Measurements from ENCODE around the gene CAPN14.

Gene CAPN14

DNA sequence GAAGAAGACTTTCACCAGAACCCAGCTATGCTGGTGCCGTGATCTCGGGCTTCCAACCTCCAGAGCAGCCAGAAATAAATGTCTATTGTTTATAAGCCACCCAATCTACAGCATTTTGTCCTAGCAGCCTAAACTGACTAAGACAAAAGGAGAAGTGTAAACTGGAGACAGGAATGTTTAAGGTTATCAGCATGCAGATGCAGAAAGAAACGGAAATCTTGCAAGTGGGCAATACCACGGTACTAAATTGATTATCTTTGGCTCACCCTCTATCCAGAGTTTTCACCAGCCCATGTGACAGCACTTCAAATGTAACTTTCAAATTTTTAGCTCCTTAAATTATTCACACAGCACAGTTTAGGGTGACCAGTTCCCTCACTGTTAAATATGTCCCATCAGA lies 5.7 kb upstream of the CAPN14 start:
- TF ChIP-seq ZNF274 (IDR thresholded peaks at IDR 0.05; ENCODE audit: low read depth, low read length) = no peak
- no peak overlapping the region for H3K4me3 ChIP-seq (ENCODE audit: low read length)

DNA sequence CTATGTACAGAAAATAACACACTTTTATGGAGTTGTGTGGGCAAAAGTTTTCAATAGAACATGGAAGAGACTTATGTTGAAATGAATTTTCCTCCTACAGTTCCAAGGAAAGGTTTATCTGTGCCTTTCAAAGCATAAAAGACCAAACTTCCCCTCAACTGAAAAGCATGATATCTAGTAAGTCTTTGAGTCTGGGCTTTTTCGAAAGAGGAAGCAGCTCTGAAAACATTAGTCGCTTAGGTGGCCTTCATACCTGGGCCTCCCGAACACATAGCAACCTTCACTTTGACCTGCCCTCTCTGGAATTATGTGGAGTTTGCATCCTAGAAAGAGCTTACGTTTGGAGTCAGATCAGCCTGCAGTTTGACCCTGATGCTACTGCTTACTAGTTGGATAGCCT lies 4.8 kb upstream of the CAPN14 start:
- no peak for TF ChIP-seq ZNF274 (IDR thresholded peaks at IDR 0.05; ENCODE audit: low read depth, low read length)
- no peak overlapping the region for H3K4me3 ChIP-seq (ENCODE audit: low read length)

DNA sequence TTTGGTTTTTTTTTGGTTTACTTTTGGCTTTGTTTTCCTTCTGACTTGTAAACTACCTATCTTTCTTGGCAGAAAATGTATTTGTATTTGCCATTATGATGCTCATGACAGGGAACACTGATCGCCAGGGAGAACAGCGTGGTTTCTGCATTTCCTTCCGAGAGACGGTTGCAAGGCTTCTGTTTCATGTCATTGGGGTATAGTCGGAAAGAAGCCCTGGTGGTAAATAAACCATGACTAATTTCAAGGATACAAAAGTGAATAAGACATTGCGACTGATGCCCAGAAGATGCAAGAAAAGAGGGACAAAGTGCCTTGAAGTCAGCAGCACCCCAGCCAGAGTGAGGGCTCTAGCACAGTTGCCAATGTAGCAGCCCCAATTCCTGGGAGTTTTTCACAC lies 4.2 kb upstream of the CAPN14 start:
- TF ChIP-seq ZNF274 (IDR thresholded peaks at IDR 0.05; ENCODE audit: low read depth, low read length) = no peak
- H3K4me3 ChIP-seq (ENCODE audit: low read length) = no peak overlapping the region

DNA sequence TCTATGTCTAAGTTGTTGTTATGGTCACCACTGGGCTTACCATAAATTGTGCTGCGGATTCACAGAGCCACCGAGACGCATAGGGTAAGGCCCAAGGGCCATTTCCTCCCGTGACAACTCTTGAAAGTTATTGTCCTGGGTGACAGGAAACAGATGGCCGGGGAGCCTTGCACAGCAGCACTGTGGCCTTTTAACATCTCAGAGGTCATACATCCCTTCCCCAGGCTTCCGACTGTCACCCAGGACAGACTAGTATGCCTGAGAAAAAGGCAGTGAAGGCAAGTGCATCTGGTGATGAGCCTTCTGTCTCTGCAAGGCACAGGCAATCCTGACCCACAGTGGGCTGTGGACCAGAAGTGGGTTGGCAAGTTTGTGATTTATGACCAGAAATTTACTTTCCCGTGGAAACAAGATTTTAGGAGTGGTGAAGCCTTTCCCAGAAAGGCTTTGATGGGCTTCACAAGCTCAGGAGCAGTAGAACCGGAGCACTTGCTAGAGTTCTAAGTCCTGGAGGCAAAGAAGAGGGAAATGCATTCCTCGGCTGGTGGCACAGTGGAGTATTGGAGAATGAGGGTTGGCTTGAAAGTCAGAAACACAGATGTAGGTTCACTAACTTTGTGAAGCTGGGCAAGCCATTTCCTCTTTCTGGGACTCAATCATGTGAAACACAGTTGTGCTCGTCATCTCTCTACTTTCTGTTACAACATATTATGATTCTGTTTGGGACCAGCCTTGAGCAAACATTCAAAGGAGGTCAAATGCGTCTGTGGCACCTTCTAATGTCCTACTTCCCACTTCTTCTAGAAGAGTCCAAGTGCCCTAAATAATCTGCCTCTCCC lies 2.0 kb upstream of the CAPN14 start:
- H3K4me3 ChIP-seq (ENCODE audit: low read length) = peak overlapping the region; percentile 29; the same call in 1 of the 2 replicates
- TF ChIP-seq ZNF274 (IDR thresholded peaks at IDR 0.05; ENCODE audit: low read depth, low read length) = no peak

DNA sequence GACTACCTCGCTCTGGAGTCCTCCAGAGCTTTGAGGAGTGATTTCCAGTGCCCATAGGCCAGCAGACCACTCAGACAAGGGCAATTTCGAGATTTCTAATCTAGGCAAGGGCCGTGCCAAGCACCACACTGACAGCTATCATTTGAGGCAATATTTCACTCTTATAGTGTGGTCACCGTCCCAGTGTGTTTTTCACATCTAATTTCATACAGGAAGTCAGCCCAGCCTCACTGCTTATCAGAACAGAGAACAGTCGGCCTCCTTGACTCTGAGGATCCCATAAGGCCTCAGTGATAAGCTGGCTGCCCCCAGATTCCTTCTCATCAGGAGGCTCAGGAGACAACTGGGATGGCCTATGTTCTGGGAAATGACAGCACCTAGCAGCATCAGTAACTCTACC lies 581 bp downstream of the CAPN14 start:
- H3K4me3 ChIP-seq (ENCODE audit: low read length) = no peak overlapping the region
- no peak for TF ChIP-seq ZNF274 (IDR thresholded peaks at IDR 0.05; ENCODE audit: low read depth, low read length)

DNA sequence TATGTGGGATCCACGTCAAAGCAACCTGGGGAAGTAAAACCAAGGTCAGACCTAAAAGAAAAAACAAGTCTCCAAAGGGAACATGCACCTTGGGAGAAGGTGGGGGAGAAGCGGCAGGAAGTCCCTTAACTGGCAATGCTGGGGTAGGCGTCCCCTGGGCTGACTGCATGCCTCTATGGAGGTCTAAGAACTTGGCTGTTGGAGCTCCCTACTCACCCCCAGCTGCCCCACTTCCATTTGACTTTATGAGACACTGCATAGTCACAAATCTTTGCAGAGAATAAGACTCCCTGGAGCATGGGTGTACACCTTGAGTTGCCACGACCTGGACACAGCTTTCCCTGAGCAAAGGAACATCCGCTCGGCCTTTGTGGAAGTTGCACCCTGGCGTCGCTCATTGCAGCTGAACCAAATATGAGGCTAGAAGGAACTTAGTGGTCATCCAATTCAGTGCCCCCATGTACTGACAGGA lies 2.8 kb downstream of the CAPN14 start:
- no peak for TF ChIP-seq ZNF274 (IDR thresholded peaks at IDR 0.05; ENCODE audit: low read depth, low read length)
- no peak overlapping the region for H3K4me3 ChIP-seq (ENCODE audit: low read length)

DNA sequence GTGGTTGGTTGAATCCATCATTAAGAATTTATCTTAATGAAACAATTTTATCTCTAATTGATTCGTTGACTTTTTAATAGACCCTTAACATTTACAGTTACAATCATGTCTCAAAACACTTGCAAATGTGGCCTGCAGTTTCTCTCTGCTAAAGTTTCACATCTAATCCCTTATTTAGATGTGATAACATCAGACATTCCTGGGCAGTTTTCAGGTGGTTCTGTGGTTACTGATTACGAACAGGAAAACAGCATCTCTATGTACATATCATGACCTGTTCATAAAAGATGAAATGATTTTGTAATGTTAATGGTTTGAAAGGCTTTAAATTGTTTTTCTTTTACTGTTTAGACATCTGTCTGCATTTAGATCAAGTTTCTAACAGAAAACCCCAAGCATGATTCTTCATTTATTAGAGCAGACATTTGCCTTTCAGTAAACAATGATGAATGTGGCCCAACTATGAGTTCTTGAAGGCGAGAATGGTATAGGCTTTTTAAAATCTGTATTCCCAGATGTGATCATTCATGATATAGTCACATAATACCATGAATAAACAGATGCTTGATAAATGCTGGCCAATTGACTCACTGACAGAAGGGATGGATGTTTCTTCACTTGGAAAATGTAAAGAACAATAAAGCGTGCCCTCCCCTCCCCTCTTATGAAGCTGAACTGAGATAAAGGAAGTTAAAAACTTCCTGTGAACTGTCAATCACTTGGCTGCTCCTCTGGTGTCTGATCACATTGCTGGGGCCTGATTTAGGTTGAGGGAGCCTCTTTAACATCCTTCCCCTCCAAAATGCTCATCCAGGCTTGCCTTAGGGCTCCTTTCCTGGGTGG lies 3.5 kb downstream of the CAPN14 start:
- H3K4me3 ChIP-seq (ENCODE audit: low read length) = no peak overlapping the region
- no peak for TF ChIP-seq ZNF274 (IDR thresholded peaks at IDR 0.05; ENCODE audit: low read depth, low read length)

DNA sequence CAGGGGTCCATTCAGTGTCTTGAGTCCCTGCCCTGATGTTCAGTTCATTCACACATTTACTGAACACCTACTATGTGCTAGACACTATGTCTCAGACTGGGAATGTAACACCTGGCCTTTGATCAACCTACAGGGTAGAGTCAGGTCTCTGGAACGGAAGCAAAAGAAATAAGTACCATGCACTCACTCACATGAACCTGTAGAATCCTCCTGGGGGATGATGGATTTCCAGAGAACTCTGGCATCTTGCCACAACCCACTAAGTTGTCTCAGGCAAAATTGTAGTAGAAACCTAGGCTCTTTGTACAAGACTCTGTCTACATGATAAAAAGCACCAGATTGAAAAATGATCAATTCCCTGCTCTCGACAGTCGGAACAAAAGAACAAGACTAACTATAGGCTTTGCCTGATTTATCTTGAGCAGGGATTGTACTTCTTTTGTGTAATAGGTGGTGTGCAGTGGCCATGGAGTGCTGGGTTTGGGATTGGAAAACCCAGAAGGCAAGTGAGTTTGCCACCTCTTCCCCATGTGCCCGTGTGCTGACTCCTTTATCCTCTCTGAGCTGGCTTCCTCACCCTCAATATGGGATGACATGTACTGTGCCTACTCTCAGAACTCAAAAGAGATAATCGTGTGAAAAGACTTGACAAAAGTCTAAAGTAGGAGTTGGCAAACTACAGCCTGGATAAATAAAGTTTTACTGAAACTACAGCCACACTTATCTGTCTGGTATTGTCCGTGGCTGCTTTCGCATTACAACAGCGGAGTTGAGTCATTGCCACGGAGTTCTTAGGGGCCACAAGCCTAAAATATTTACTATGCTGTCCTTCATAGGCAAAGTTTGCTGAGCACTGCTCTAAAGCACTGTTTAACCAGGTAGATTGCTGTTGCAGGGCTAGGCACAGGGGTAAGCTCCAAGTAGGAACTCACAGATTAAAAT lies 4.4 kb downstream of the CAPN14 start:
- no peak for TF ChIP-seq ZNF274 (IDR thresholded peaks at IDR 0.05; ENCODE audit: low read depth, low read length)
- no peak overlapping the region for H3K4me3 ChIP-seq (ENCODE audit: low read length)

DNA sequence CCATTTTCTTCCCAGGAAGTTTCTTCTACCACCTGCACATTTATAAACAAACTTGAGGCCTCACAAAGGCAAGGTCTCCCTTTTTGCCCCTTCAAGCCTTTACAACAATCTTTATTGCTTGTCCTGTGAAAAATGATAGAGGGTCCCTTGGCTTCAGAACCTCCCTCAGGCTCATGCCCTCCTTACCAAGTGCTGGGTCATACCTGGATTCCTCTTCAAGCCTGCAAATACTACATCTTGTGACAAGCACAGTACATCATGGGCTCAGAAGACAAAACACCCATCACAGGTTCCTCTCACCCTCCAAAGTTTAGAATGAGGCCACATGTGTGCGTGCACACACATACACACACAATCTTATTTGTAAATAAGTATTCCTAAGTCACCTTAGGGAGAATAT lies 9.1 kb downstream of the CAPN14 start:
- H3K4me3 ChIP-seq (ENCODE audit: low read length) = no peak overlapping the region
- no peak for TF ChIP-seq ZNF274 (IDR thresholded peaks at IDR 0.05; ENCODE audit: low read depth, low read length)

DNA sequence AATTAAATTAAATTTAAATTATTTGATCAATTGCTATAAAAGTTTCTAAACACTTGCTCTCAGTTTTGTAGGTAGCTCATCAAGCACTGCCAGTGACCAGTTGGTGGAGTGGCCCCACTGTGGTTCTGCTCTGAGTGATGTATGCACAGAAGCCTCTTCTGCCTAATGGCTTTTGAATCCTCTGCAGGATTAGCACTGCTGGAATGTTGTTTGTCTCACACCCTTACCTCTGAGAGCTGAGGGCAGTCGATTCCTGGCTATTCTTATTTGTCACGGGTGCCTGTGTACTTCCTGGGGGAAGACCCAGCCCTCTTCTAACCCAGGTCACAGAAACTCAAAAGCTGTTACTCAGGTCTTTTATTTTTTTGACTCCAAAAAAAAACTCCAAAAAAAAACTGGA lies 9.5 kb downstream of the CAPN14 start:
- H3K4me3 ChIP-seq (ENCODE audit: low read length) = no peak overlapping the region
- TF ChIP-seq ZNF274 (IDR thresholded peaks at IDR 0.05; ENCODE audit: low read depth, low read length) = no peak

DNA sequence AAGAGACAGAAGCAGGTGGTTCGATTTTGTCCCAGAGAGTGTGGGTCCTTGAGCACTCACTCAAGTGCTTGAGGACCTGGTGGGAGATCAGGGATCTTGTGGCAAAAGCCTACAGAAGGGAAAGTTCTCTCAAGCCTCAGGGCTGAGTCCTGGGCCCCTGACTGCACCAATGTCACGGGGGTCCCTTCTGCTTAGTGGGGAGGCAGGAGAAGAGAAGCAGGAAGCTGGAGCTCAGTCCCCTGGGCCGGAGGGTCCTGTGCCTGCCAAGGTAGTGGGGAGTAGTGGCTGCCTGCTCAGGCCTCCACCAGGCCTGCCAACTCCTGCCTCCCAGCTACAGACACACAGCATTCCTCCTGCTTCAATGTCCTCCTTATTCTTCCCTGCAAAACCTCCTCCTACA lies 11.7 kb downstream of the CAPN14 start:
- H3K4me3 ChIP-seq (ENCODE audit: low read length) = no peak overlapping the region
- TF ChIP-seq ZNF274 (IDR thresholded peaks at IDR 0.05; ENCODE audit: low read depth, low read length) = no peak

DNA sequence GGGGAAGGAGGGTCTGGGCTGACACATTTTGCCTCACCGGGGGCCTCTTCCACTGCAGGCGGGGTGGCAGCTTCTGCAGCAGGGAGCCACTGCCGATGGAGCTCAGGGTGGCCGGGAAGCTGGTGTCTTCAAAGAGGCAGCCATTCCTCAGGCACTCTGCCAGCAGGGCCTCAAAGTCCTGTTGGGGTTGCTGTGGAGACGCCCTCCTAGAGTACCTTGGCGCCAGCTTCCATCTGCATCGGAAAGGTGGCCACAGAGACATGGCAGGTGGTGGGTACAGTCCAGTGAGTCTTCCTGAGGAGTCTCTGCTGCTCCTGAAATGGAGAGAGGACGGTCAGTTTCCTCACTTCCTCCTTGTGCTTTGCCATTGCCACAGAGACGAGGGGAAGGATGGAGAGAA lies 12.1 kb downstream of the CAPN14 start:
- no peak for TF ChIP-seq ZNF274 (IDR thresholded peaks at IDR 0.05; ENCODE audit: low read depth, low read length)
- no peak overlapping the region for H3K4me3 ChIP-seq (ENCODE audit: low read length)

DNA sequence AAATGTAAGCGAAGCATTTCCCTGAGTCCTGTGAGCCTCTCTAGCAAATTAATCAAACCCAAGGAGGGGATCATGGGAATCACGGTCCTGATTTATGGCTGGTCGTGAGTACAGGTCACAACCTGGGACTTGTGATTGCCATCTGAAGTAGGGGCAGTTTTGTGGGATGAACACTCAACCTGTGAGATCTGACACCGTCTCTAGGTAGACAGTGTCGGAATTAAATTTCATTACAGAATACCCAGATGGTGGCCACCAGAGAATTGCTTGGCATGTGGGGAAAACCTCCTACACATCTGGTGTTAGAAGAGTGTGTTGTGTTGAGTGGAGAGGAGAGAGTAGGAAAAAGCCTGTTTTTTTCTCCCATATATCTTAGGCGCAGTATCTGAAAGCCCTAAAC lies 12.5 kb downstream of the CAPN14 start:
- no peak overlapping the region for H3K4me3 ChIP-seq (ENCODE audit: low read length)
- no peak for TF ChIP-seq ZNF274 (IDR thresholded peaks at IDR 0.05; ENCODE audit: low read depth, low read length)

DNA sequence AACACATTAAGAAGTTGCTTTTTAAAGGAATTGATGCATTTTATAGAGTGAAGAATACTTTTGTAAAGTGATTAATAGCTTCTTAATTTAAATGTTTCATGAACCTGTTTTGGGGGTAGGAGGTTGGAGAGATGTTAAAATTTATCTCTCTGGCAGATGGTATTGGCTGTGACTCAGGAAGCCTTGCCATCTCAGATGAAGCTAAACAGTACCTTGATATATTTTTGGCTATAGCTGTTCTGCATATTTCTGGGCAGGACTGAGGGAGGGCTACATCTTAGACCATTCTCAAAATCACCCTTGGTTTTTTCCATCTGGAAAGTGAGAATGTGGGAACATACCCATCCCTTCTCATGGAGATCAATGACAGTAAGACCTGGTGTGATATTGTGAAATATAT lies 13.4 kb downstream of the CAPN14 start:
- TF ChIP-seq ZNF274 (IDR thresholded peaks at IDR 0.05; ENCODE audit: low read depth, low read length) = no peak
- H3K4me3 ChIP-seq (ENCODE audit: low read length) = no peak overlapping the region
